ENCODE measurements around the gene AGTPBP1.
A peak's percentile ranks its signal among the peaks of the same experiment; 100 is the strongest.

GRCh38 chr9:85522459-85523092 lies 219.2 kb downstream of the AGTPBP1 start:
- TF ChIP-seq SUZ12 (IDR thresholded peaks at IDR 0.05; ENCODE audit: extremely low read depth, insufficient read depth, insufficient read length), result peak; percentile 2
- no peak for TF ChIP-seq YY1 (IDR thresholded peaks at IDR 0.05; ENCODE audit: insufficient read depth, insufficient read length)
- no peak for TF ChIP-seq ZNF274 (IDR thresholded peaks at IDR 0.05; ENCODE audit: low read depth, low read length)
